ENCODE measurements around the gene RBMS3.

- TF ChIP-seq CTCF (conservative IDR thresholded peaks at IDR 0.05; ENCODE audit: low read length) = no peak
- TF ChIP-seq EZH2phosphoT487 (IDR thresholded peaks at IDR 0.05; ENCODE audit: borderline replicate concordance, low read depth, low read length) = no peak
Measured at GRCh38 chr3:29241855-29242254, 39.0 kb upstream of the RBMS3 start.

Data from OCI-LY7 (cell line).